Measurements from ENCODE around the gene LDLRAD3. TPM values are rescaled to one million over a fixed set of nuclear protein-coding genes. Genes with fewer than 3 reads are reported as not detected.

The LDLRAD3 gene
- total RNA-seq, 1 donor from 2014 or later: 10.9 TPM

DNA sequence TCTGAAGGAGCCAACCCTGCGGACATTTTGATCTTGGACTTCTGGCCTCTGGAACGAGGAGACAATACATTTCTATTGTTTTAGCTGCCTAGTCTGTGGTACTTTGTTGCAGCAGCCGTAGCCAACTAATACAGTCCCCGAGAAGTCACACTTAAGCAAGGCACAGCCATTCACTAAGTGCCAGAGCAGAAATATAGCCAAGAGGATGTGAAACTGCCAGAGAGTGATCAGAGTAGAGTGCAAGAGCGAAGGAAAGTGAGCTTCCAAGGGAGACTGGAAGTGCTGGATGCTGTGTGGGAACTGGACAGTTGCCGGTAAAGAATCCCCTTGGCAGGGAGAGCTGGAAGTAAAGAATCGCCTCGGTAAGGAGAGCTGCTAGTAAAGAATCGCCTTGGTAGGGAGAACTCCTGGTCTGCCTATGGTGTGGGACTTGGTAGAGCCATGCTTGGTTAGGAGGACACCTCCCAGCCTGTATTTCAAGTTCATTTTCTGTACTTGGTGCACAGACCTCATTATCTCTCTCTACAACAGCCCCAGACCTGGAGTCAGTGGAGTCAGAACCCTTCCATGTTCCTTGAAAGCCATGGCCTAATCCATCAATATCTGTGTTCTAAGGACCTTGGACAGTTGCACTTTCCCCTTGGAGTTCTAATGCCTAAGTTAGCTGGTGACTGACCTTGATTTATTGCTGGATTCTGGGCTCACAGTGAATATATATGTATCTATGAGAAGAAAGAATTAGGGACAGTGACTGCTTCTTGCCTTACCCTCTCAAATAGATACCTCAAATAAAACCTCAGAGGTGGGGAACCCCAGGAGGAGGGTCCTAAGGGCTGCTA is 162.1 kb downstream of the LDLRAD3 start:
- no peak for DNase-seq

DNA sequence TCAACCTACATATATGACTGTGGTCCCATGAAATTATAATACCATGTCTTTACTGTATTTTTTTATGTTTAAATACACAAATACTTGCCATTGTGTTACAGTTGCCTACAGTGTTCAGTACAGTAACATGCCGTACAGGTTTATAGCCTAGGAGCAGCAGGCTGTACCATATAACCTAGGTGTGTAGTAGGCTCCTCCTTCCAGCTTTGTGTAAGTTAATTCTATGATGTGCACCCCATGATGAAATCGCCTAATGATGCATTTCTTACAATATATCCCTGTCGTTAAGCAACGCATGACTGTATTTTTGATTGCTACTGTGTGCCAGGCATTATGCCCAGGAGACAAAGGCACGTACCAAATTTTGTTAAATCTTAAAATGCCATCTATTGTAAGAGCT is 163.7 kb downstream of the LDLRAD3 start:
- no peak for DNase-seq

DNA sequence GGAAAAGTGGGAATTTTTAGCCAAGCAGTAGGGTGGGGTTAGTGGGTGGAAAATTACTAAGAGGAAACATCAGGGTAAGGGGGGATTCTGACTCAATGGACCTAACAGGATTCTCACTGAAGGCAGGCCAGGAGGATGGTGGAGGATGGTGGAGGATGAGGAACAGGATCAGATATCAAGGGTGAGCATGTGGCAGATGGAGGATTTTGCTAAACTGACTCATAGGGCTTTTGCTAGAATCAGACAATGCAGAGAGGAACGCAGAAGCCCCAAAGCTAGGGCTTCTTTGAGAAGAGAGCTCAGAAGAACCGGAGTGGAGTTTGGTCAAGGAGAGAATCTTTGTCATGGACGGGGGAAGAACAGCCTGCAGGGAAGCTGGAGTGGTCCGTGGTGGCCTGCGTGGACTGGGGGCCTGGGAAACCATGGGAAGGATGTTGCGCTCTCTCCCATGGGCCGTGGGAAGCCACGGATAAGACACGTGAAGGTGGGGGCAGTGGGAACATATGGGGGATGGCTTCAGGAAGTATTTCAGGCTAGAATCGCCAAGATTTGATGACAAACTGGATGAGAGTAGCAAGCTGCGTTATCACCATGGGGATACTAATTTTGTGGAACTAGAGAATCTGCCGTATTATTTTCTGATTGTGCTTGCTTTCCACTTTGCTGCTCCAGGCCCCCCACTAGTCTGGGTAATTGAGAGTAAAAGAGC is 165.2 kb downstream of the LDLRAD3 start:
- no peak for DNase-seq

DNA sequence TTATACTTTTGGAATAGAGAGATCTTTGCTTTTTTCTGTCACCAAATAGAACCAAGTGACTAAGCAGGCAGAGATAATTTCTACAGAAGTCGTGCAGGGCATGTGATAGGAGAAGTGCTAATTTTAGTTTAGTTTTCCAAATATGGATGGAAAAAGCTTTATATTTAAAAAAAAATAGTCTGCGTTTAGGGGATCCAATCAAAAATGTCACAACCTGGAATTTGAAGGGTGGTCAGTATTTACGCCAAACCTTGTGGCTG is 165.7 kb downstream of the LDLRAD3 start:
- no peak for DNase-seq

DNA sequence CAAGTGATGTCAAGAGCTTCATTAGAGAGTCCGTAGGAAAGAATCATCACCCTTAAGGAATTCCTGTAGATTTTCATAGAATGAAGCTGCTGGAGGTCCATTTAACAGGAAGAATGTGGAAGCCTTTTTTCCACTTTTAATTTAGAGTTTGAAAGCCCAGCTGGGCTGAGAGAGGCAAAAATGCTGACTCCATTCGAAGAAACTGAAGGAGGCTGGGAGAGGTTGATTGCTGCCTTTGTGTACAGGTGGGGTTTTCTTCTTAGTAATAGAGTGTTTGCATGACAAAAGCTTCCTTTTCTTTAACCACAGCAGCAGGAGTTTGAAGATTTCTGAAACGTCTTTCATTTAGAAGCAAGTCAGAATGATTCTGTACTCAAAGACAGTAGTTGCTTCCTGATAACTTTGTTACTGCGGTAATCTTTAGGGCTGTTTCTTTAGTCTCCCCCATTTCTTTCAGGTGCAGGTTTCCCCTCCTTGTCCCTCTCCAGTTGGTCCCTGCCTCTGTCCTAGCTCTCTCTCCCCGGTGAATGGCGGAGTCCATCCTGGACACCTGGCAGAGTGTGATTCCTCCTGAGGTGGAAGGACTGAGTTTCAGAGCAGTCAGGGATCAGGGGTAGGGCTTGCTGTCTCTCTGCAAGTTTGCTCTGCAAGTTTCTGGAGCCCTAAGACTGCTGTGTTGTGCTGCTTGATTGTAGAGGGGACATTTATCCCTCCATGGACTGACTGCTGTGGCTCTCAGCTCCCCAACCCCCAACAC is 166.2 kb downstream of the LDLRAD3 start:
- no peak for DNase-seq

DNA sequence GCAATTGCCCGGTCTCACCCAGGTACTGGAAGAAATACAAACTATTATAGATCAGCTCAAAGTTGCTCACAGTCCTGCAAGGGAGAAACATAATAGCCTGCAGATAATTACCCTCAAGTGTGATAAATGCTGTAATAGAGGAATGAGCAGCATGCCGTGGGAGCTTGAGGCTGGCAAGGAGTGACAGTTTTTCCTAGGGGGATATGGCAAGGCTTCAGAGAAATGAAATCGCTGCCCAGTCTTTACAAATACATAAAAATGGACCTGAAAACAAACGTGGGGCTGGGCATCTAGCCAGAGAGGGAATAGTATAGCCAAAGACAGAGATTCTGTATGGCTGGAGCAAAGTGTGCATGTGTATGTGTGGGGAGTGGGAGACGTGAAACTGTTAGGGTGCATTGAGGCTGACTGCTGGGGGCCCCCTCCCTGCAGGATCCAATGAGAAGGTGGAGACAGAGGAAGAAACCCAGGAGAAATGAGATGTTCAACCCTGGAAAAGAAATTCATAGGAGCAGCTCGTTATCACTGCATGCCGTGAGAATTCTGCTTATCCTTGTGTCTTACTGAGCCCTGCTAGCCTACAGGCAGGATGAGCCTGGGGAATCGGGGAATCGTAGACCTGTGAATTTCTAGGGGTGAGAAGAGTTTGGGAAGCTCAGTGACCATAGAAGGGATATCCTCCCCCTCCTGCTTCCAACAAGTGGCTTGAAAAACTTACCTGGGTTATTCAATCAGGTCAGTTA is 167.0 kb downstream of the LDLRAD3 start:
- DNase-seq: no peak

DNA sequence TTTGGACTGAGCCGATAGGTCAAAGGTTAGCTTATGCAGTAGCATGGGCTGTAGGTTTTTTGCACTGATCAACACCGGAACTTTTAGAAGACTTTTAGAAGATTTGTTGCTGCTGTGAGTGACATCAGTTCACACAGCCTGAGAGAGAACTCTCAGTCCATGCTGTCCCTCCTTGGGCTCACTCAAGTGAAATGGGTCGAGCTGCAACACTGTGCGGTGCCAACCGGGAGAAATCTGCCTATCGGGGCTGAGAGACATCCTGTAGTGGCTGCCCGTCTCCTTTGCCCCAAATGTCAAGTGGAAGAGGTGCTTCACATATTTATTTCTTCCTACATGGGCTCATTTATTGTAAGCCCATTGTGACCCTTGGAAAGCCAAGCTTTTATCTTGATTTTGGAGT is 170.2 kb downstream of the LDLRAD3 start:
- no peak for DNase-seq

DNA sequence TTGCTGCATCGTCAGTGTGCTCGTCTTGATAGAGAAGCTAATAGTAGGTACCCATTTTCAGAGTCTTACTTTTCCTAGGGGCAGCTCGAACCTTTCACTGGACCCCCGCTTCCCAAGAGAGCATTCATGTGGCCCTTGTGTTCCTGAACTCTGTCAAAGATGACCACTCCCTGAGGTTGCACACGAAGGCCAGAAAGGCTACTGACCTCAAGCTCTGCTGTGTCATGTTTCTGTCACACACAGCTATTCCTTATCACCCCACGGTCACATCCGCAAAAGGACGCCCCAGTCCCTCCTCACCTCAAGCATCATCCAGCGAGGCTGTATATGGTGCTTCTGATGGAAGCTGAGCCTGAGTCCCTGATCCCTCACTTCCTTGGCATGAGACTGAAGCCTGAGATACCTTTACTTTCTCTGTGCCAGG is 171.5 kb downstream of the LDLRAD3 start:
- DNase-seq: no peak

DNA sequence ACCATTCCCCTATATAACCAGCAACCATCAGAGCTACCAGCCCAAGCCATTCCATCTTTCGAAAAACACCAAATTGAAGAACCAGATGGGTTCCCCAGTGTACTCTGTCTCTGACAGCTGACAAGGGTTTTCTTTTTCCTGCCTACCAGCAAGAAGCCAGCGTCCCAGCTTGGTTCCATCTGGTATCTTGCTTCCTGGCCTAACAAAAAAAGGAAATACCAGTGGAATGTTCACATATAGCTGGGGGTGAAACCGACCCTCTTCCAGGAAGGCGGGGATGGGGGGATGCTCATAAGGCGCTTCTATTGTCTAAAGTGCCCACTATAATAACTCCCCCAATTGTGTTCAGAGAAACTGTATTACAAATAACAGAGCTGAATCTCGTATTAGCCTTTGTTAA is 172.3 kb downstream of the LDLRAD3 start:
- no peak for DNase-seq

DNA sequence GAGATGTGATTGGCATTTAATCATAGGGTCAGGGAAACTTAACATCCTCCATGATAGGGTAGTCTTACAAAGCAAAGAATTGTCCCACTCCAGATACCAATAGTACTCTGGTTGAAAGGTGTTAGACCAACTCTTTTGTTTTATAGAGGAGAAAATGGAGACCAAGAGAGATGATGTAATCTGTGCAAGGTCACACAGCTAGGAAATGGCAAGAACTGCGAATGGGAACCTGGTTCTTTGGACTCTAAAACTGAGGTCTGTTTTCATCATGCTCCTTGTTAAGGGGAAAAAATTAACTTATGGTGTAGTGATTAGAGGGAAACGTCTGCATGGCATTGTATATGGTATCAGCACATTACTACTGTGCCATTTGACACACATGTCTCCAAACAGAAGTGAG is 174.2 kb downstream of the LDLRAD3 start:
- no peak for DNase-seq

DNA sequence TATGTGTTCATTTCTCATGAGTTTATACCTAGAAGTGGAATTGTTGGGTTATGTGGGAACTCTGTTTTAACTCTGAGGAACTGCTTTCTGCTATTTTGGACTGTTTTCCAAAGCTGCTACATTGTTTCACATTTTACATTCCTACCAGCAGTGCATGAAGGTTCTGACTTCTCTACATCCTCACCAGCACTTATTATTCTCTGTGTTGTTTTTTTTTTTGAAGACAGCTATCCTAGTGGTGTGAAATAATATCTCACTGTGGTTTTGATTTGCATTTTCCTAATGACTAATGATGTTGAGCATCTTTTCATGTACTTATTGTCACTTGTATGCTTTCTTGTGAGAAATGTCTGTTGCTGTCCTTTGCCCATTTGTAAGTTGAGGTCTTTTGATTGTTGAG is 175.4 kb downstream of the LDLRAD3 start:
- DNase-seq: no peak

DNA sequence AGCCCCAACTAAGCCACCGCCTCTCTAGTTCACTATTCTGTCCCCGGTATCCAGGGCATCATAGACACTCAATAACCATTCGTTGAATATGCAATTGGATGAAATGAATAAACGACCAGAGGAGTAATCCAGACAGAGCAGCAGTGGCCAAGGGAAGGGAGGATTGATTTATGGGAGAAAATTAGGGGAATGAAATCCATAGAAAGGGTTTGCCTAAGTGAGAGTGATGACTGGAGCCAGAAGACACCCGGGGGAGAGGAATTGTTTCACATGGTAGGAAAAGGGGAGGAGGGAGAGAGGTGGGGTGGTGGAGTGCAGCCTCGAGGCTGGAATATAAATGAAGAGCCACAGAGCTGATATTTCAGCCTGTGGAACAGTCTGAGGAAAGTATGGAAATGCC is 177.2 kb downstream of the LDLRAD3 start:
- no peak for DNase-seq

DNA sequence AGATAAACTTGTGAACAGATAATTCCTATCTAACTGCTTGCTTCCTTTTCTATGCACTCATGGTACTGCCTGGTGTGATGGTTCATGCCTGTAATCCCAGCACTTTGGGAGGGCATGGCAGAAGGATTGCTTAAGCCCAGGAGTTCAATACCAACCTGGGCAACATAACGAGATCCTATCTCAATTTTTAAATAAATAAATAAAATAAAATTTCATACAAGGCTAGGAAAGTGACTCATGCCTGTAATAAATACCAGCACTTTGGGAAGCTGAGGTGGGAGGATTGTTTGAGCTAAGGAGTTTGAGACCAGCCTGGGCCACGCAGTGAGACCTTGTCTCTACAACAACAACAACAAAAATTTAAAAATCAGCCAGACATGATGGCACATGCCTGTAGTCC is 178.8 kb downstream of the LDLRAD3 start:
- DNase-seq: no peak

DNA sequence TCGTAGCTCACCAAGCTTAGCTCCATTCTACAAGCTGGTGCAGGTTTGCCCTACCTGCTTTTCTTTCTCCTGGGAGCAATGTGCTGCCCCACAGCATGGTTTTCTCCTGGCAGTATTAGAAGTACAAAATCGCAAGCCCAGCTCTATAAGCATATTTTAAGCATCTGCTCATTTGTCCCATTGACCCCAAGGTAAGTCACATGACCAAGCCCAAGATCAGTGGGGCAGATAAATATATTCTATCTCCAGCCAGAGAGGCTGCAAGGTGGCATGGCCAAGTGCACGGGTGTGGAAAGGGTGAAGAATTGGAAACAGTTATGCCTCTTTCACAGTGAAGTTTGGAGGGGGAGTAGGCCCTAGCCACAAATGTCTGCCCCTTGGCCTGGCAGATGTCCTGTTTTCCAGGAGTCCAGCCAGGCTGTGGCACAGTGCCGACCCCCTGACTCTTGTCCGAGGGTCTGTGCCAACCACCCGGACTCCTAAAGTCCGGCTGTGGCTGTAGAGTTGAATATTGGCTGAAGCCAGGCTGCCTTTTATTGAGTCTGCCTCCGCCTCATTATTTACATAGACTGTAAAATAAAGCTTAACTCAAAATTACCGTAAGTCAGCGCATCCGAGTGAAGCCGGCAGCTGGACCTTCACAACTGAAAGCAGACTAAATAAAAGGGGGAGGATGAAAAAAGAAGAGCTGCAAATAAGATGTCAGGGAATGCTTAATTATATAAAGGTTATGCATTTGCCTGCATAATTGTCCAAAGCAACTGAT is 179.7 kb downstream of the LDLRAD3 start:
- DNase-seq: peak; percentile 93

DNA sequence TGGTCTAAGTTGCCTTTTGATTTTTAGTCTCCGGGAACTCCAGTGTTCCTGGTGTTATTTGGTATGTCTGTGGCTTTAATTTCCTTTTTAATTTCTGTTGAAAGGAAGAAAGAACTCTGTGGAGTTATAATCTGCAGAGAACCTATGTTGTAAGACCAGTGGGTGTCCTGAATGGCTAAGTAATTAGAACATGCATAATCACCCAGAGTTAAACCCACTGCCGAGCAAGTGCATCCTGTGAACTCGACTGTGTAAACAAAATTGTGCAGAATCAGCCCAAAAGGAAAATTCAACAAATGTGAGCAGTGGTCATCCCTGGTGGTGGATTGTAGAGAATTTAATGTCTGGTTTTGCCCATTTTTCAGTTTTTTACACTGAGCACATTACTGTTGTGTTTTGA is 182.8 kb downstream of the LDLRAD3 start:
- DNase-seq: no peak

DNA sequence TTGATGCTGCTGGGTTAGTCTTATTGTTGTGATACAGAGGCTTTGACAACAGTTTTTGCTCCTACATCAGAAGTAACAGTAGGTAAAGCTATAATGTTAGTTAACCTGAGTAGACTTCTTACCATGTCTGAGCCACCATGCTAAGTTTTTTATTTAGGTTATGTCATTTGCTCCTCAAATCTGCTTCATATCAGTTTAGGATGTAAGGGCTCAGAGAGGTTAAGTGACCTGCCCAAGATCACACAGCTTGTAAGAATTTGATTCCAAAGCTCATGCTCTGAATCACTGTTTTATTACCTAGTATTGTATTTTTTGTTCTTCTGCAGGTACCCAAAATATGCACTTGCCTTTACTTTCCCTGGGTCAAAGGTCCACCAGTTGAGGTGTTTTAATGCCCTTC is 183.7 kb downstream of the LDLRAD3 start:
- DNase-seq: no peak

DNA sequence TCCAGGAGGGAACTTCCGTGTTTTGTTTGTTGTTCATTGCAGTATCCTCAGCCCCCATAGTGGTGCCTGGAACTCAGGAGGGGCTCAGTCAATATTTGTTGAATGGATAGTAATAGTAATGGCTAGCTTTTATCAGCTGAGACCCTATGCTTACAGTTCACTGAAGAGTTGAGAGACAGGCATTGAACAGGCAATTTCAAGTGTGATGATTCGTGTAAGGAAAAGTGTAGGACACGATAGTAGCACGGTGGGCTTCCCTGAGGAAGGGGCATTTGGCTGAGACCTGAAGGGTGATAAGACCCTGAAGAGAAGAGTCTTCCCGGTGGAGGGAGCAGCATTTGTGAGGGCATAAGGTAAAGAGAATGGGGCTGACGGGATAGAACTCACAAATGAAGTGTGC is 186.1 kb downstream of the LDLRAD3 start:
- no peak for DNase-seq

DNA sequence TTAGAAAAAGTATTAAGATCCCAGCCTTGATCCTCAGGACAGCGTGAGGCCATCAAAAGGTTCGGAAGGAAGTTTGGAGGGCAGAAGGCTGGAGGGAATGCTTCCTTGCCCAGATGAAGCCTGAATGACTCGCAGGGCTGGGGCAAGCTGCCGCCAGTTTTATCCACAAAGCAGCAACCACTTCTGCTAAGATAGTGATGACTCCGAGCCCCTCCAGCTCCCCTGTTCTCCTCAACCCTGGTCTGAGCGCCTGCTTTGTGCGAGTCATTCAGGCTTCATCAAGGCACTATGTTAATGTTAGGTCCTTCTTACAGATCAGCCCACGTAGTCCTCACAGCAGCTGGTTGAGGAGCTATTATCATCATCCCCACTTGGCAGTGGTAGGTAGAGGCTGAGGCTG is 186.5 kb downstream of the LDLRAD3 start:
- no peak for DNase-seq

DNA sequence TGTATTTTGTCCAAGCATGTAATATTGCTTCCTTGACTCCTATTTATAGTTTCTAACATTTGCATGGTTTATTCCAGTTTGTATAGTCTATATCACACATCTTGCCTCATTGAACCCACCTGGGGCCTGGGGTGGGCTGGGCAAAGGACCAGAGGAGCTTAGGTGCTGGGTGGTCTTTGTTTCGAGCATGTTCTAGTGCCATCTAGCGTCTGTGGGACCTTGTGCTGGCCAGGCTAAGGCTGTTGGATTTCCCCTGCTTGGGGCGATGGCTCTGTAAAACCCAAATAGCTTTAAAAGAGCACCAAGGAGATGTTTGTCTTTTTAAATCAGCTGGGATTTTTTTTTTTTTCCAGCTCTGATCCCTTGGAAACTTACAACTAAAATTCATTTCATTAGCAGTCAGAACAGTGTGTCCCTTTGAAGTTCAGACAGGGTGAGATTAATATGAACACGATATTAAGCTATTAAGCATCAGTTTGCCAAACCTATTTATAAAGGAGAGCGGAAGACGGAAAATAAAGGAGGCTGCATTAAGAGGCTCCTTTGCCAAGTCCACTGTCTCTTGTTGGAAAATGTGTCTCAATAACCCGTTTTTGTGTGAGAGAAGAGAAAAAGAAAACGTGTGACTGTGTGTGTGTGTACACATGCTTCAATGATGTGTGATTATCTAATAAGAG is 188.0 kb downstream of the LDLRAD3 start:
- DNase-seq: peak; percentile 82

DNA sequence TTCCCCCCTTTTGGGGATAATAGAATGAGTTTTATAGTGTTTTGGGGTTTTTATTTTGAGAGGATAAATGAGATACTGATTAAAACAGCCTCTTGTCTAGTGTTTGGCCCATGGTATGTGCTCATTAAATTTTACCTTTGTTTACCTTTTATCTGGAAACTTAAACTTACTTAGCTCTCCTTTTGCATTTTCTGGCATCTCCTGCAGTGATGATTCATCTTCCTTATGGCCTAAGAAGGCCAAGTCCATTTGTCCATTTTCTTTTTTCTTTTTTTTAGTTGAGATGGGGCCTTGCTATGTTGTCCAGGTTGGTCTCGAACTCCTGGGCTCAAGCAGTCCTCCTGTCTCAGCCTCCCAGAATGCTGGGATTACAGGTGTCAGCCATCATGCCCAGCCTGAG is 189.1 kb downstream of the LDLRAD3 start:
- no peak for DNase-seq

DNA sequence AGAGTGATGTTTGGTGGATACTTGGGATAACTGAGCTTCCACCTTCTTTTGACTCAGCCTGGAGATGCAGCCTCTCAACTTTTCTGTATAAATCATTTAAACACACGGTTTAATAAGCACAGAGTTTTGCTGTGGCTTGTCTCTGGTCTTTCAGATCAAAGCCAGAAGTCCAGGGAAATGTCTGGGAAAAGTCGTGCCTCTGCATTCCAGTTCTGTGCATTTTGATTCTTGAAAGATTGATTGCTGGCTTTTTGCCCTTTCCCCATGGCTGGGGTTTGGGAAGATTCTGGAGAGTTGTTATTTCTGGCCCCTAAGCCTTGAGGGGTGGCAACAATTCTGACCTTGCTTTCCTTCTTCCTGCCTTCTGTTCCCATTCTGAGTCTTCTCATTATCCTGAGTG is 191.2 kb downstream of the LDLRAD3 start:
- peak; percentile 9 for DNase-seq
